HepG2 (cell line): Measurements from ENCODE around the gene MEF2D.

Experiments
- EZH2 ChIP-seq: conservative IDR thresholded peaks from 2 replicates; pipeline ENCODE4 v1.6.1; 2012; ENCODE audit warnings: mild to moderate bottlenecking, low read depth, low read length, moderate library complexity
- FOSL2 ChIP-seq: sonication (generic); formaldehyde crosslinking; IDR thresholded peaks from 2 replicates; pipeline ENCODE4 v1.4.0; 2020; ENCODE audit warnings: missing genetic modification reagents
- GTF2F1 ChIP-seq: fragments of 150-350 bp; IDR thresholded peaks from 2 replicates; pipeline ENCODE4 v1.6.1; 2014; ENCODE audit warnings: low read length
- HDAC2 ChIP-seq: sonication (generic); formaldehyde crosslinking; IDR thresholded peaks from 2 replicates; pipeline ENCODE4 v1.4.0; 2020; ENCODE audit warnings: missing genetic modification reagents
- MAX ChIP-seq: IDR thresholded peaks from 2 replicates; pipeline ENCODE4 v1.6.1; 2012; ENCODE audit warnings: inconsistent platforms
- POLR2AphosphoS5 ChIP-seq: IDR thresholded peaks from 2 replicates; pipeline ENCODE4 v1.6.1; 2012; ENCODE audit warnings: low read depth, low read length
- SP1 ChIP-seq, 2 experiments: fragments of 450-650 bp in 1 of 2; sonication (generic) in 1 of 2; formaldehyde crosslinking in 1 of 2; IDR thresholded peaks; 2 replicates each; pipeline versions ENCODE4 v1.4.0 to v1.6.1; 2016 to 2020; ENCODE audit warnings: missing genetic modification reagents in 1 of 2
- ZNF280D ChIP-seq: sonication (generic); formaldehyde crosslinking; IDR thresholded peaks from 2 replicates; pipeline ENCODE4 v1.5.1; 2020; ENCODE audit warnings: mild to moderate bottlenecking, missing genetic modification reagents
- ZNF597 ChIP-seq: sonication (generic); formaldehyde crosslinking; IDR thresholded peaks from 2 replicates; pipeline ENCODE4 v1.5.0; 2020; ENCODE audit warnings: missing genetic modification reagents

- TF ChIP-seq POLR2AphosphoS5 (no peak; the same call in 1 of the 2 replicates), ZNF597 (CRISPR knock-in tag) (no peak), MAX (no peak), SP1 (IDR thresholded peaks at IDR 0.05) (no peak), SP1 (CRISPR knock-in tag; IDR thresholded peaks at IDR 0.05) (no peak), ZNF280D (no peak), FOSL2 (no peak), HDAC2 (CRISPR knock-in tag) (no peak), EZH2 (no peak), GTF2F1 (no peak)
Measured at GRCh38 chr1:156500543-156500792, at the start of gene MEF2D.
